T-helper 17 cell (primary cell): ENCODE measurements around the gene CCDC185. TPM values are rescaled to one million over a fixed set of nuclear protein-coding genes. Genes with fewer than 3 reads are reported as not detected.
"Not testable (repeated sequence)": the region's sequence is repeated elsewhere in the genome, so short reads cannot be mapped to it uniquely, and the experiment has no call there.

Source experiments
- ATAC-seq: fragments of 150-1000 bp; cut with Tn5 transposase; 2 replicates; pipeline ENCODE4 v1.10.0; 2021; ENCODE audit warnings: mild to moderate bottlenecking, moderate library complexity
- DNase-seq, 3 donors: peaks; one replicate each; pipeline versions ENCODE4 v3.0.0 to v3.0.0-alpha.2; 2020 to 2021
- H3K9me3 ChIP-seq: one replicate; pipeline ENCODE4 v1.7.0; 2013; ENCODE audit warnings: low read length, mild to moderate bottlenecking; ENCODE audit not compliant: control insufficient read depth, poor library complexity, severe bottlenecking
- H3K27ac Mint-ChIP-seq: one replicate; pipeline ENCODE4 v1.8.0; 2022; ENCODE audit warnings: mild to moderate bottlenecking, moderate library complexity, mixed read lengths
- H3K27me3 Mint-ChIP-seq: one replicate; pipeline ENCODE4 v1.8.0; 2022; ENCODE audit warnings: mixed read lengths
- H3K36me3 Mint-ChIP-seq: one replicate; pipeline ENCODE4 v1.8.0; 2022; ENCODE audit warnings: low read depth, mixed read lengths
- H3K4me1 Mint-ChIP-seq: one replicate; pipeline ENCODE4 v1.8.0; 2022; ENCODE audit warnings: mild to moderate bottlenecking, mixed read lengths
- H3K4me3 Mint-ChIP-seq: one replicate; pipeline ENCODE4 v1.8.0; 2022; ENCODE audit warnings: mild to moderate bottlenecking, moderate library complexity, mixed read lengths
- total RNA-seq, 4 donors: library from RNA in 2 of 4; stranded (reverse) in 2 of 4; gene quantifications; one replicate each; pipeline ENCODE4 v1.2.3 and lab custom pipeline; 2022 to 2026

CCDC185 gene
- total RNA-seq, 2 donors from 2014 or later = not detected

DNA sequence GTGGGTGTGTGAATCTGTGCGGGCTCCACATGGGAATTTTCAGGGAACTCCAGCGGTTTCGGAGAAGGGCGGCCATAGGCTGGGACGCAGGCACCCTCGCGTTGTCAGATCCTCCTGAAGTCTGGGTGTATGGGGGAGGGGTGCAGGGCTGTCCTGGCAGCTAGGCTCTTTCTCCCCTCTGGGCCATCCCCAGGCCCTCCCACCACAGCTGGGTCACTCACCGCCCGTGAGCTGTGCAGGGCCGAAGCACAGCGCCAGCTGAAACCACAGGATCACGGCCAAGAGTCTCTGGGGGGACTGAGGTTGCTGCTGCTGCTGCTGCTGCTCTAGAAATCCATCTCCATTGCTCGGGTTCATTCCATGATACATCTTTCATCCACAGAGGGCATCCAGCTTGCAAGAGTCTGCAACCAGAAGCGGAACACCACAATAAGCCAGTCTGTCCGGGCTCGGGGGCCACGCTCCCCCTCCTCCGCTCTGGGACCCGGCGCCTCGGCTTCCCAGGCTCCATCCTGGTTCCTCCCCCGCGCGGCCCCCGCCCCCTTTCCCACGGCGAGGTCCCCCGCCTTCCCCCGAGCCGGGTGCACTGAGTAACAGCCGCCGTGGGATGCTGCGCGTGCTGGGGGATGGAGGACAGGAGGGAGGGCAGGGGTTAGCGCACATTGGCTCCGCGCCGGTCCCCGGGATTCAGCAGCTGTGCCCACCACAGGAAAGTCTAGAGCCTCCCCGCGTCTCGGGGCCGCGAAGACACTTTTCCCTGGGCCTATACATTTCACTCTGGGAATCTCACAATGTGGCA lies 30.0 kb upstream of the CCDC185 start:
- Mint-ChIP-seq H3K4me3 (peak overlapping the region; percentile 93), H3K27ac (peak overlapping the region; percentile 16), H3K36me3 (no peaks in the 10 kb centered on the region), H3K27me3 (no peaks in the 10 kb centered on the region), H3K4me1 (peaks cover 26% of the 10 kb centered on the region)
- no peaks in the 10 kb centered on the region for H3K9me3 ChIP-seq
- ATAC-seq = peak; percentile 43
- no peak for DNase-seq

DNA sequence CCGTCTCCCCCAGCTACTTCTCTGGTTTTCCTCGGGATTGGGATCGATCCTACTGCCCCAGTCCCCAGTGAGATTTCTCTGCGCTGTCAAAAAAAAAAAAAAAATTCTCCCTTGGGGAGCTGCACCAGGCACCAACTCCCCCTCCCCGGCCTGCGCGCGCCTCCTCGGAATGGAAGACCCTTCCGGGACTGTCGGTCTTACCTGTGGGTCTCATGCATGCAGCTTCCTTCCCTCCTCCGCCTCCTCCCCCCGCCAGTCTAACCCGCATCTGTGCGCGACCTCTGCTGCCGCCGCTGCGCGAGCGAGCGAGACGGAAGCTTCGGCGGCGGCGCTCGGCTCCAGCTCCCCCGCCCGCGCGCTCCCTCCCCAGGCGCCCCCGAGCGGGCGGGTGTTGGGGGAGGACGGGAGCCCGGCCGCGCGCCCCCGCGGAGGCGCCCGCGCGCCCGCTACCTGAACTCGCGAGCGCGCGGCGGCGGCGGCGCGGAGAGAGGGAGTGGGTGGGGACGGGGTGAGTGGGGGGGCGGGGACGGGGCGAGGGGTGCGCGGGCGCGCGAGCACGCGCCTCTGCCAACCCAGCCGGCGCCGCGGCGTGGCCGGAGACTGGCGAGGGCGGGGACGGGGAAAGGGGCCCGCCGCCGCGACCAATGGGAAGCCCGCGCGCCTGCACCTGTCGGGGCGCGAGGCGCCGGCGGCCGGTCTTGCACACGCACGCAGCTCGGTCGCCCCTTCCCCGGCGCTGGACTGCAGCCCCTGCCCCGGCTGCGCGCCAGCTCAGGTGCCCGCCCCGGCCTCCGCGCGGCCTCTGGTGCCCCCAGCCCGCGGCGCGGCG lies 29.1 kb upstream of the CCDC185 start, which contains the start of gene SUSD4:
SUSD4 (minus strand) TSS at position 321 of the 829 bp plus-strand sequence. CDS start 751 bp downstream, outside the sequence.
- no peaks in the 10 kb centered on the region for H3K9me3 ChIP-seq
- H3K27ac Mint-ChIP-seq = peak within 1 kb of the TSS; percentile 16
- no peaks in the 10 kb centered on the region for H3K36me3 Mint-ChIP-seq
- peak; percentile 51 to 67 (median 52) for DNase-seq
- H3K4me3 Mint-ChIP-seq = peak within 1 kb of the TSS; percentile 93
- ATAC-seq = peak; percentile 89
- no peaks in the 10 kb centered on the region for H3K27me3 Mint-ChIP-seq
- peaks cover 26% of the 10 kb centered on the region for H3K4me1 Mint-ChIP-seq

DNA sequence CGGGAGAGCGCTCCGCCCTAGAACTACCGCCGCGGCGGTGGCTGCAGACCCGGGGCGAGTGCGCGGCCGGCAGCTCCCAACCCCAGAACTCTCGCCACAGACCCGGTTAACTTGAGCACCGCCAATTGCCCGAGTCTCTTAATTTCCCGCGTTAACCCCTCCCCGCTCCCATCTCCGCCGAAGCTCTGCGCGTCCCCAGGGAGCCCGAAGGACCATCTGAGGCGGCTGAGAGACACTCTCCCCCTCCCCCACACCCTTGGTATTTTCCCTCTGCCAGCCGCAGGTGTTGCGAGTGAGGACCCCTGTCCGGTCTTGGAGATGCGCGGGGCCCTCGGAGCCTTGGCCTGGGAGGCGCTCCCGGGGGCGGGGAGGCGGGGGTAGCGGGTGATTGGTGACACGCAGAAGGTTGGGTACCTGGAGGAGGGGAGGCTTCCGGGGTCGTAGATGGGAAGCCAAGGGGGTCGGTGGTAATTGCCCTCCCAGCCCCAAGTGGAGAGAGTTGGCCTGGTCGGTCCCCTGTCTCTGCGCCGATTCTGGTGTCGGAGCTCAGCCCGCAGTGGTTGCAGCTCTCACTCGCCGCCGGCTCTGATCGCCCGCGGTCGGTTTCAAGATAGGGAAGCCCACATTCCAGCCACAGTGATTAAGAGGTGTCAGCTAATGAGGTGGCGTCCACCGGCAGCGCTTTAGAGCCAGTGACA lies 28.4 kb upstream of the CCDC185 start:
- Mint-ChIP-seq H3K4me1 (peaks cover 20% of the 10 kb centered on the region), H3K4me3 (peak overlapping the region; percentile 85), H3K36me3 (no peaks in the 10 kb centered on the region), H3K27me3 (no peaks in the 10 kb centered on the region), H3K27ac (no peak overlapping the region)
- DNase-seq = peak in 1 of 3 donors; percentile 5
- no peaks in the 10 kb centered on the region for H3K9me3 ChIP-seq
- ATAC-seq = peak; percentile 2

DNA sequence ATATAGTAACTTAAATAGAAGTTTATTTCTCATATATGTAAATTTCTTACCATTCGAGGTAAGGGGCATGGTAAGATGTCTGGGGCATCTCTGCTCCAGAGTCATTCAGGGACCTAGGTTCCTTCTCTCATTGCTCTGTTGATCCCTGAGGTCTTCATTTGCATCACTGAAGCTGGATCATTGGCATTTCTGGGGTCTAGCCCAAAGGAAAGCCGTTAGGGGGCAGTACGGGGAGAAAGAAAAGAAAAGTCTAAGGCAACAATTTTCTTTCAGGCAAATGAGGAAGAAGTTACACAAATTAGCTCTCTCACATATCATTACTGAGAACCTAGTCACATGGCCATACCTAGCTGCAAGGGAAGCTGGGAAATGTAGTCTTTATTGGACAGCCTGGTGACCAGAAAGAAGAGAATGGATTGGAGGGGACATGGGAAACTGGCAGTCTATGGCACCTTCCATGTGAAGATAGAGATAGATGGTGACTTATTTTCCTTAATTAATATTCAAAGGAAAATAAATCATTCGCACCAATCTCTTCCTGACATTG lies 19.1 kb upstream of the CCDC185 start:
- no peaks in the 10 kb centered on the region for H3K36me3 Mint-ChIP-seq
- no peaks in the 10 kb centered on the region for H3K27me3 Mint-ChIP-seq
- no peak for DNase-seq
- H3K4me3 Mint-ChIP-seq = no peak overlapping the region
- no peak overlapping the region for H3K27ac Mint-ChIP-seq
- no peaks in the 10 kb centered on the region for H3K4me1 Mint-ChIP-seq
- H3K9me3 ChIP-seq = no peaks in the 10 kb centered on the region
- no peak for ATAC-seq

DNA sequence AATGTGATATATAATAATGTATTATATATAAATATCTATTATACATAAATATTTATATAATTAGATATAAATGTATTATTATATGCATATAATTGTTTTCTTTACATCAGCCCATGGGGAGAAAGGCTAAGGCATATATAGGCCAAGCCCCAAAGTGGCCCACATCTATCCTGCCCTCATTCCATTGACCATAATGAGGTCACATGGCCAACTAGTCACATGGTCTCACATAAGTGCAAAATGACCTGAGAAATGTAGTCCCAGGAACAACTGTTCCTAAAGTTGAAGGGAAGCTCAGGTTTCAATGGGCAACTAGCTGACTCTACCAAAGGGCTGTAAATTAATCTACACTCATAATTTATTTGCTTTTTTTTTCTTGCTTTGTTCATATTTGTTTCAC lies 14.5 kb upstream of the CCDC185 start:
- Mint-ChIP-seq H3K36me3 (no peaks in the 10 kb centered on the region), H3K27ac (no peak overlapping the region), H3K4me1 (peaks cover 2% of the 10 kb centered on the region), H3K4me3 (no peak overlapping the region), H3K27me3 (no peaks in the 10 kb centered on the region)
- ATAC-seq (no peak), DNase-seq (no peak)
- H3K9me3 ChIP-seq = no peaks in the 10 kb centered on the region

DNA sequence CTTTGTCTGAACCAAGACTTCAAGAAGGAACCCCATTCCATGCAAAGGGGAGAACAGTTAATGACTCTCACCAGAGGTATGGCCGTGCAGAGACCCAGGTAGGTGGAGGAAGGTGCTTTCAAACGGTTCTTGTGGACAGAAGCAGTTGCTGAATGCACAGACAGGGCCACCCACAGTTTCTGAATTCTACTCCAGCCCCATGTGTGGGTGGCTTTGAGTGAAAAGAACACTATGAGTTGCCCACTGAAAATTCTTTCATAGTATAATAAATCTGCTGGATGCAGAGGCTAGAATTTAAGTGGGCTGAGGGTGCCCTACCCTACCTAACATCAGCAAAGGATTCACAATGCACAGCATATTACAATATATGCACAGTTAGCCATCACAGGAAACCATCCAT lies 7.2 kb upstream of the CCDC185 start:
- ATAC-seq (no peak), DNase-seq (no peak)
- H3K27me3 Mint-ChIP-seq = peaks cover 17% of the 10 kb centered on the region
- peaks cover 10% of the 10 kb centered on the region for H3K4me1 Mint-ChIP-seq
- H3K27ac Mint-ChIP-seq = no peak overlapping the region
- H3K36me3 Mint-ChIP-seq = peaks cover 2% of the 10 kb centered on the region
- H3K4me3 Mint-ChIP-seq = no peak overlapping the region
- no peaks in the 10 kb centered on the region for H3K9me3 ChIP-seq

DNA sequence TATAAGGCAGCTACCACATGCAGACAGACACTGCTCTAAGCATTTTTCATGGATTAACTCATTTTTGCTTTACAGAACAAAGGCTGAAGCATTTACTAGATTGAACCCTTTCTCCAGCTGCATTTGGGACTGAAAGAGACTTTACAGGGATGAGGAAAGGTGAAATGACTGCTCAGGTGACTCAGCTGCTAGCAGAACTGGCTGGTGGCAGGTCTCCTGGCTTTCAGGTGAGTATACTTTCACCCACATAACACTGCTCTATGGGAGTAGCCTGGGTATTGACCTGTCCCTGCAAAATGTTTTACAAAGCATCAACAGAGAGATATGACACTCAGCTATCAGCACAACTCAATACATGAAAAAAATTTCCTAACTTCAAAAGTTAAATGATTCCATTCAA lies 2.6 kb upstream of the CCDC185 start:
- H3K27ac Mint-ChIP-seq = no peak overlapping the region
- H3K4me1 Mint-ChIP-seq = peaks cover 5% of the 10 kb centered on the region
- no peak for ATAC-seq

DNA sequence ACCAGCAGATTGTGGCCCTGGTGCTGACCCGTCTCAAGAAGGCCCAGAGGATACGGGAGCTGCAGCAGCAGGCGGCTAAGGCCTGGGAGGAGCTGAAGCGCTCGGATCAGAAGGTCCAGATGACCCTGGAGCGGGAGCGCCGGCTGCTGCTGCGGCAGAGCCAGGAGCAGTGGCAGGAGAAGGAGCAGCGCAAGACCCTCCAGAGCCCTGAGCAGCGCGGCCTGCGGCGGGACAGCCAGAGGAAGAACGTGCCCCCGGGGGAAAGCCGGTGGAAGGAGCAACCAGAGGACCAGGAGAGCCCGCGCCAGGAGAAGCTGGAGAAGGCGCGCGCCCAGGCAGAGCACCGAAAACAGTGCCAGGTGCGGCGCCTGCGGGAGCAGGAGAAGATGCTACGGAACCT lies 1.0 kb downstream of the CCDC185 start:
- Mint-ChIP-seq H3K4me3 (no peak overlapping the region), H3K4me1 (peaks cover 2% of the 10 kb centered on the region), H3K27ac (no peak overlapping the region), H3K36me3 (peaks cover 4% of the 10 kb centered on the region), H3K27me3 (peaks cover 25% of the 10 kb centered on the region)
- no peak for ATAC-seq
- H3K9me3 ChIP-seq = no peaks in the 10 kb centered on the region
- no peak for DNase-seq

More for the DNA sequence above, 2.6 kb upstream of the CCDC185 start:
- peaks cover 4% of the 10 kb centered on the region for H3K36me3 Mint-ChIP-seq
- H3K4me3 Mint-ChIP-seq = no peak overlapping the region
- DNase-seq = no peak
- peaks cover 31% of the 10 kb centered on the region for H3K27me3 Mint-ChIP-seq
- no peaks in the 10 kb centered on the region for H3K9me3 ChIP-seq

DNA sequence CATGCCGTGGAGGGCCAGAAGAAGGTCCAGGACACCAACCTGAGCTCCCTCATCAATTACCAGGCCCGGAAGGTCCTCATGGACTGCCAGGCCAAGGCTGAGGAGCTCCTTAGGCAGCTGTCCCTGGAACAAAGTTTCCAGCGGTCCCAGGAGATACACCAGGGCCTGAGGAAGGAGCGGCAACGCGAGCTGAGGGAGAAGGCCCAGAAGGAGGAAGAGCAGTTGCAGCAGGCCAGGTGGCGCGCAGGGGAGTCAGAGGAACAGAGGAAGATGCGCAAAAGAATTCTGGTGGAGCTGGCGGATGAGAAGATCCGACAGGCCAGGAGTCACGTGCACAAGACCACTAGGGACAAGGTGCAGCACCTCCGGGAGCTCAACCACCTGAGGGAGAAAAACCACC lies 1.5 kb downstream of the CCDC185 start:
- Mint-ChIP-seq H3K27me3 (peaks cover 20% of the 10 kb centered on the region), H3K4me3 (no peak overlapping the region), H3K27ac (no peak overlapping the region), H3K36me3 (peaks cover 4% of the 10 kb centered on the region), H3K4me1 (peaks cover 2% of the 10 kb centered on the region)
- ATAC-seq (no peak), DNase-seq (no peak)
- no peaks in the 10 kb centered on the region for H3K9me3 ChIP-seq

DNA sequence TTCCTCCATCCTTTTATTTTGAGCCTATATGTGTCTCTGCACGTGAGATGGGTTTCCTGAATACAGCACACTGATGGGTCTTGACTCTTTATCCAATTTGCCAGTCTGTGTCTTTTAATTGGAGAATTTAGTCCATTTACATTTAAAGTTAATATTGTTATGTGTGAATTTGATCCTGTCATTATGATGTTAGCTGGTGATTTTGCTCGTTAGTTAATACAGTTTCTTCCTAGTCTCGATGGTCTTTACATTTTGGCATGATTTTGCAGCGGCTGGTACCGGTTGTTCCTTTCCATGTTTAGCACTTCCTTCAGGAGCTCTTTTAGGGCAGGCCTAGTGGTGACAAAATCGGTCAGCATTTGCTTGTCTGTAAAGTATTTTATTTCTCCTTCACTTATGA lies 6.2 kb downstream of the CCDC185 start:
- H3K27me3 Mint-ChIP-seq, H3K36me3 Mint-ChIP-seq, H3K4me1 Mint-ChIP-seq, H3K4me3 Mint-ChIP-seq, ATAC-seq, H3K9me3 ChIP-seq, H3K27ac Mint-ChIP-seq, DNase-seq: not testable (repeated sequence)

DNA sequence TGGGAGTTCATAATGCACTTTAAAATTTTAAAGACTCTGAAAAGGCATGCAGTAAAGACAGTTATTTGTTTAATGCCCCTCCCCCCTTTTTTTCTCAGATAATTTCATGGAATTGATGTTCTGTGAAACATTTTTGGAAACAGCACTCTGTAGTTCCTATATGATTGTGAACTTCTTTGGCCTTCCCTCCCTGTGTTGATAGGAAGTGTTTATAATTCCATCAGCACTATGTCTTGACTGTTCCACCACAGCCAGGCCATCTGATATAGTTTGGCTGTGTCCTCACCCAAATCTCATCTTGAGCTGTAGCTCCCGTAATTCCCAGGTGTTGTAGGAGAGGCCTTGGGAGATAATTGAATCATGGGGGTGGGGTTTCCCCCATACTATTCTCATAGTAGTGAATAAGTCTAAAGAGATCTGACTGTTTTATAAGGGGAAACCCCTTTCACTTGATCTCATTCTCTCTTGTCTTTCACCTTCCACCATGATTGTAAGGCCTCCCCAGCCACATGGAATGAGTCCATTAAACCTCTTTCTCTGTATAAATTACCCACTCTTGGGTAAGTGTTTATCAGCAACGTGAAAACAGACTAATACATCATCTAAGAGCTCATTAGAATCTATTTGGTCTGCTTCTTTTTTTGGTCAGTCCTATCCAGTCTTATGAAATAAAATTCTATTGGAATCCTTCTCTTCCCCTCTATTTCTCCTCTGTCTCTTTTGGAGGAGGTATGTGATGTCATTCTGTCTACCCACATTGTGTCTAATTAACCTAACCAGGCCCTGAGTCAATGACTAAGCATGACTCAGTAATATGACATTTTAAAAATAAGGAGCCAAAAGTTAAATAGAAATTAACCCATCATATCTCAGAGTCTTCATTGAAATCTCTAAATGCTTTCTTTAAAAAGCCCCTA lies 8.9 kb downstream of the CCDC185 start:
- Mint-ChIP-seq H3K27ac (no peak overlapping the region), H3K27me3 (no peaks in the 10 kb centered on the region), H3K4me3 (no peak overlapping the region), H3K4me1 (peaks cover 10% of the 10 kb centered on the region), H3K36me3 (no peaks in the 10 kb centered on the region)
- no peak for ATAC-seq
- no peaks in the 10 kb centered on the region for H3K9me3 ChIP-seq
- DNase-seq = no peak

DNA sequence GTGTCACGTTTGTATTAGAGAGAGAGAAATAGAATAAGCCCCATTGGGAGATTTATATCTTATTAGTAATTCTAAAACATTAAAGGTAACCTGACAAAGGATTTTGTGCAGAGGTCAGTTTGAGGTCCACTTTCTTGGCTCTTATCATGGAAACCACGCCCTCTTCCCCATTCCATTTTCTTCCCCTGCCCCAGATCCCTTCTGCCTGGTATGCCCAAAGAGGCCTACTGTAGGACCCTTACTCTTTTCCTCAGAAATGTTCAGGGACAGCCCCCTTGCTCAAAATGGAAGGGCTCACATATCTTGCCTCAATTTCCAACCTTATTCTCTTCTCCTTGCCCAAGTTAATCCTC lies 9.6 kb downstream of the CCDC185 start:
- Mint-ChIP-seq H3K27ac (no peak overlapping the region), H3K4me1 (peaks cover 10% of the 10 kb centered on the region), H3K4me3 (no peak overlapping the region), H3K27me3 (no peaks in the 10 kb centered on the region), H3K36me3 (no peaks in the 10 kb centered on the region)
- no peak for DNase-seq
- H3K9me3 ChIP-seq = no peaks in the 10 kb centered on the region
- no peak for ATAC-seq
